ENCODE data around the gene CCDC169.

The CCDC169 gene

DNA sequence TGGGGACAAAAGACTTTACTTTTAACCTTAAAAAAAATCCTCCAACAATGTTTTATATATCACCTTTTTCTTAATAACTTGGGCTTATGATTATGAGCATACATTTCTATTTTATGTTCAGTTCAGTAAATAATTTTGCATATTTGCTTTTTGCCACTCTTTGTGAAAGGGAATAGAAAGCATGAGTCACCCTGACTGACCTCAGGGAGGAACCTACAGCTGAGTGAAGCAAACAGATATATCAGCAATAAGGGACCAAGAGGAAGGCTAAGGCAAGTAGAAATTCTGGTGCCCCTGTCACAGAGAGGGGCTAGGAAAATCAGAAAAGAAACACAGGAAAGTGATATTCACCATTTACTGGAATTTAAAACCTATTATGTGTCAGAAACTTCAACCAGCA is 46.1 kb downstream of the CCDC169 start:
- H3K27ac ChIP-seq = no peak overlapping the region
- no peak for TF ChIP-seq ZFX (IDR thresholded peaks at IDR 0.05)
- TF ChIP-seq, protein P1, sequence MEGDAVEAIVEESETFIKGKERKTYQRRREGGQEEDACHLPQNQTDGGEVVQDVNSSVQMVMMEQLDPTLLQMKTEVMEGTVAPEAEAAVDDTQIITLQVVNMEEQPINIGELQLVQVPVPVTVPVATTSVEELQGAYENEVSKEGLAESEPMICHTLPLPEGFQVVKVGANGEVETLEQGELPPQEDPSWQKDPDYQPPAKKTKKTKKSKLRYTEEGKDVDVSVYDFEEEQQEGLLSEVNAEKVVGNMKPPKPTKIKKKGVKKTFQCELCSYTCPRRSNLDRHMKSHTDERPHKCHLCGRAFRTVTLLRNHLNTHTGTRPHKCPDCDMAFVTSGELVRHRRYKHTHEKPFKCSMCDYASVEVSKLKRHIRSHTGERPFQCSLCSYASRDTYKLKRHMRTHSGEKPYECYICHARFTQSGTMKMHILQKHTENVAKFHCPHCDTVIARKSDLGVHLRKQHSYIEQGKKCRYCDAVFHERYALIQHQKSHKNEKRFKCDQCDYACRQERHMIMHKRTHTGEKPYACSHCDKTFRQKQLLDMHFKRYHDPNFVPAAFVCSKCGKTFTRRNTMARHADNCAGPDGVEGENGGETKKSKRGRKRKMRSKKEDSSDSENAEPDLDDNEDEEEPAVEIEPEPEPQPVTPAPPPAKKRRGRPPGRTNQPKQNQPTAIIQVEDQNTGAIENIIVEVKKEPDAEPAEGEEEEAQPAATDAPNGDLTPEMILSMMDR (conservative IDR thresholded peaks at IDR 0.05) = no peak

DNA sequence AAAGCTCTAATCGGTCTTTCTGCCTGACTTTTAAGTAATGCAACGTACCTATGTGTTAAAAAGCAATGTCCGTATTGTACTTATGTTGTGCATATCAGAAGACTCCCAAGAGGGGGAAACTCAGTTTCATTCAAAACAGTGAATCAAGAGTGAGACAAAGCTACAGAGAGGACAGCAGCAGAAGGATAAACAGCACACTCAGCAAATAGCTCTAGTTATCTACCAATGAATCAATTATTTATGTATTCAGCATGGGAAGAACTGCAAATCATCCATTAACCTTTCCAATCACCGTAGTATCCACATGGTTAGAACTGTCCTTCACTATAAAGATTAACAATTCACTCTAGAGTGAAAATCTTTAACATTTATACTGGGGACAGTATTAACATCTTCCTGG is 46.6 kb downstream of the CCDC169 start:
- TF ChIP-seq ZFX (IDR thresholded peaks at IDR 0.05) = no peak
- TF ChIP-seq, protein P1 (conservative IDR thresholded peaks at IDR 0.05) = no peak

DNA sequence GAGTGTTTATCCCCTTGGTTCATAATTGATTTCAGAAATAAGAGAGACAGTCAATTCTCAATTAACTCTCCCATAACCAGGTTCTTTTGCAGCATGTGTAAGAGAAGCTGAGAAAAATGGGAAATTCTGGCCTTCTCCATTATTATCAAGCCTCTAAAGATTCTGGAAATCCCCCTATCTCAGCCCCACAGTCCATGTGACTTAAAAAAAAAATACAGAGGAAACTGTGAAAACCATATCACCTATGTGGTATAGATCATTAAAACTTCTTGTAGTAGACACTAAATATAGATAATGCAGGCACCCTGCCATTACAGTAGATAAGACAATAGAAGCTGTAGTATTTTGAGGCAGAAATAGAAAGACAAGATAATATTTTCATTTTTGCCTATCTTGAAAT is 48.9 kb downstream of the CCDC169 start:
- H3K27ac ChIP-seq = no peak overlapping the region
- TF ChIP-seq, protein P1 (conservative IDR thresholded peaks at IDR 0.05) = no peak
- no peak for TF ChIP-seq ZFX (IDR thresholded peaks at IDR 0.05)

More for the DNA sequence above, 46.6 kb downstream of the CCDC169 start:
- H3K27ac ChIP-seq = no peak overlapping the region

DNA sequence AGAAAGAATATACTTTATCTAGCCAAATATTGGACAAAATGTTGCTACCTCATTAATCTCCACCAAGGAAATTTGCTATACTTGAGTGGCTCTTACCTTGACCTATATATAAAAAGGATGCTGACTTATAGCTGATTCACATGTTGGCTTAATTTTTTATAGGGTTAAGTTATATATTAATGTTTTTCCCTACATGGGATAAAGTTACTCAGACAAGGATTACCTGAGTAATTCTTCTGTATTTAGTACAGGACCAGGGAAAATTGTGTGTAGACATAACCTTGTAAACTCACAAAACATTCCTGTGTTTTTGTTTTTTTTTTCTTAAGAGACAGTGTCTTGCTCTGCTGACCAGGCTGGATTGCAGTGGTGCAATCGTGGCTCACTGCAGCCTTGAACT is 52.6 kb downstream of the CCDC169 start:
- no peak for TF ChIP-seq ZFX (IDR thresholded peaks at IDR 0.05)
- TF ChIP-seq, protein P1 (conservative IDR thresholded peaks at IDR 0.05) = no peak
- no peak overlapping the region for H3K27ac ChIP-seq

DNA sequence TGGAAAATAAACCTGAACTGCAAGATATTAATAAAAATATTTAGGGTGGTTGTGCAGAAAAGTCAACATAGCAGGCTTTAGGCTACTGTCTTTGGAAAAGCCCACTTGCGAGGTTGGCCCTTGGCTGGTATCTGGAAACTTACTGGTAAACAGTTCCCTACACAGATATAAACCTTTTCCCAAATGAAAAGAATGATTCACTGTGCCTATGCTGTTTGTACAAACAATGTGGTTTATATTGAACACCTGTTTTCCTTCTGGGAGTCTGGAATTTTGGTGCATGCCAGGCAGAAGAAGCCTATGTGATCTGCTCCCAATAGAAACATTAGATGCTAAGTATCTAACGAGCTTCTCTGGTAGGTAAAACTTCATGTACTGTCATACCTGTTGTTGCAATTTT is 53.5 kb downstream of the CCDC169 start:
- TF ChIP-seq, protein P1 (conservative IDR thresholded peaks at IDR 0.05) = no peak
- no peak for TF ChIP-seq ZFX (IDR thresholded peaks at IDR 0.05)
- H3K27ac ChIP-seq = no peak overlapping the region

DNA sequence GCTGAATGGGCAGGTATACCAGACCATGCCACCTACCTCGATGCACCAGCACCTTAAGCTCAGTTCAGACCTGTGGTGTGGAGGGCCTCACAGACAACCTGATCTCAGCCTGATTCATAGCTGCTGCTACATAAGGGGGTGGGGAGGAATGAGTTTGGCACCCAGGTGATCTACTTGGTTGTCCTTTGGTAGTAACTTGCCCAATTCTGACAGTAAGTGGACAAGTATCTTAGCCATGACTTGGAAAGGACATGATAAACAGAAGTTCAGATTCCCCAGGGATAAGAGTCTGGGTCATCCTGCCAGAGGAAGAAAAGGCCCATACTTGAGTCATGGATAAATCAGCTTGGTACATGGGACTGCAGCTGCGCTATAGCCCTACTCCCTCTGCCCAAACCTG is 54.9 kb downstream of the CCDC169 start:
- no peak overlapping the region for H3K27ac ChIP-seq
- TF ChIP-seq, protein P1 (conservative IDR thresholded peaks at IDR 0.05) = no peak
- TF ChIP-seq ZFX (IDR thresholded peaks at IDR 0.05) = no peak

DNA sequence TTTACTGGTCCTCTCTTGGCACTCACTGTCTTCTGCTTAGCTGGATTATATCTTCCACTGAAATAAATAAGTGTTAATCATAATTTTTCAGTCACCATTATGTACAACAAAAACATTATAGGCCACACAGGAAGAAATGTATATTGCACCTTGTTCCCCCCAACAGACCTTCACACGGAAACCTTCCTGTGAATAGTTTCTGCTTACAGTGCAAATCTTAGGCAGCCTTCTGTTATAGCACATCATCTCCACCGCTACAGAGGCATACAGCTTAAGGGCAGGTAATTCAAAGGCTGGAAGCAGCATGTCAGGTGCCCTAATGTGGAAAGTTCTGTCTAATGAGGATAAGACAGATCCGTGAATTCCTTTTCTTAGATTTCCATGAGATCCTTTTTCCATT is 66.4 kb downstream of the CCDC169 start:
- TF ChIP-seq, protein P1 (conservative IDR thresholded peaks at IDR 0.05) = no peak
- no peak for TF ChIP-seq ZFX (IDR thresholded peaks at IDR 0.05)
- no peak overlapping the region for H3K27ac ChIP-seq

All from C4-2B (cell line).